Calu3 (cell line): Measurements from ENCODE around the gene PARP3. TPM values are rescaled to one million over a fixed set of nuclear protein-coding genes. Genes with fewer than 3 reads are reported as not detected.

ENCODE experiments used
- BruUV-seq: library from RNA; stranded (reverse); fragments of 400-500 nt; replicated peaks from 2 replicates; lab custom pipeline; 2021; lab: Mats Ljungman, UMichigan
- CTCF ChIA-PET: fragments of 300-600 bp; sonication (Branson Sonifier 250); formaldehyde crosslinking; loops from one replicate; lab custom pipeline; 2022; ENCODE audit warnings: antibody characterized with exemption; lab: Charles Lee
- DNase-seq: peaks from one replicate; pipeline ENCODE4 v3.0.0; 2022
- H3K27ac Mint-ChIP-seq: one replicate; pipeline ENCODE4 v1.8.0; 2022; ENCODE audit warnings: mixed read lengths; ENCODE audit not compliant: unreplicated experiment
- H3K27me3 Mint-ChIP-seq: one replicate; pipeline ENCODE4 v1.8.0; 2022; ENCODE audit warnings: mixed read lengths; ENCODE audit not compliant: unreplicated experiment
- H3K36me3 Mint-ChIP-seq: one replicate; pipeline ENCODE4 v1.8.0; 2022; ENCODE audit warnings: mild to moderate bottlenecking, moderate library complexity, mixed read lengths; ENCODE audit not compliant: insufficient read depth, unreplicated experiment
- H3K4me1 Mint-ChIP-seq: one replicate; pipeline ENCODE4 v1.8.0; 2022; ENCODE audit warnings: mild to moderate bottlenecking, low read depth, mixed read lengths; ENCODE audit not compliant: unreplicated experiment
- H3K4me3 Mint-ChIP-seq: one replicate; pipeline ENCODE4 v1.8.0; 2022; ENCODE audit warnings: mild to moderate bottlenecking, low read depth, moderate library complexity, mixed read lengths; ENCODE audit not compliant: unreplicated experiment
- H3K9me3 Mint-ChIP-seq: one replicate; pipeline ENCODE4 v1.8.0; 2022; ENCODE audit warnings: low read depth, mixed read lengths; ENCODE audit not compliant: unreplicated experiment
- CTCF ChIP-seq: fragments of 200-600 bp; IDR thresholded peaks from one replicate; pipeline ENCODE4 v1.8.0; 2022; ENCODE audit warnings: antibody characterized with exemption; ENCODE audit not compliant: unreplicated experiment
- intact Hi-C: fragments of 100-400 bp; cut with micrococcal nuclease; formaldehyde crosslinking; loops from one replicate; pipeline ENCODE4 v1.10.0; 2022; ENCODE audit not compliant: unreplicated experiment
- total RNA-seq: library from RNA; stranded (reverse); gene quantifications from 2 replicates; pipeline ENCODE4 v1.2.3, GENCODE V29; 2022

PARP3 gene
- total RNA-seq, 1 experiment from 2014 or later, result 15.0 TPM

- intact Hi-C loops, result no loop called here
- Mint-ChIP-seq H3K27me3 (peaks cover 13% of the 10 kb centered on the region), H3K27ac (no peak overlapping the region), H3K4me1 (peaks cover 11% of the 10 kb centered on the region), H3K4me3 (no peak overlapping the region), H3K36me3 (peaks cover 19% of the 10 kb centered on the region), H3K9me3 (no peaks in the 10 kb centered on the region)
- no peak for DNase-seq
- no peak for TF ChIP-seq CTCF
- CTCF ChIA-PET, result interaction anchor here (0.6 kb wide), 1 partner anchor 149 kb away, joined by 3 read pairs; no protein-coding TSS in a partner anchor
- no TSS peak for BruUV-seq
Measured at GRCh38 chr3:51961602-51962569, 19.7 kb downstream of the PARP3 start.

DNA sequence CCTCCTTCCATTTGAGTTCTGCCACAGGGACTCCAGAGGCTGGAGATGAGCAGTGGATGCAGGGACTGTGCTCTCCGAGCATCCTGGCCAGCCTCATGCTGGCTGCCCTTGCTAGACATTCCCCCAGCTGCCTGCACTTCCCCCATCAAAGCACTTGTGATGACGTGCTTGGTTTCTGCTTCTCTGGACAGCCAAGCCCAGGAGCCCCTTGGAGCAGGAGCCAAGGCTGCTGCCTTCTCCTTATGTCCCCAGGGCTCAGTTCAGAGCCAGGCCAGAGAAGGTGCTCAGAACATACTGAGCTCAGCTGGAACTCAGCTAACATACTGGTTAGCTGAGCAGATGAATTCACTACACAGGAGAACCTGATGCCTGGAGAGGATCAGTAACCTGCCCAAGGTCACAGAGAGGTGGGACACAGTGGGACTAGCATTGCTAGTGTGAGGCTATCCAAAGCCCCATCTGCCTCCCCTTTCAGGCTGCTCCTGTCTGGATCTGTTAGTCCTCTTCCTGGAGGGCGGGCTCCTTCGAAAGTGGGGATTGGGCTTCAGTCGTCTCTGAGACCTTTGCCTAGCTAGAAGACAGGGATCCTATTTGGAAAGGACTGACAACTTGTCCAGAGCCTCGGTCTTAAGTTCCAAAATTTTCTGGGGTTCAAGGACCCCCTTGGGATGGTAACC is 20.8 kb downstream of the PARP3 start:
- H3K36me3 Mint-ChIP-seq, result peaks cover 26% of the 10 kb centered on the region
- TF ChIP-seq CTCF, result no peak
- CTCF ChIA-PET, result interaction anchor here (0.6 kb wide), 1 partner anchor 19 kb away, joined by 4 read pairs; no protein-coding TSS in a partner anchor
- peaks cover 11% of the 10 kb centered on the region for H3K4me1 Mint-ChIP-seq
- no TSS peak for BruUV-seq
- no peak overlapping the region for H3K4me3 Mint-ChIP-seq
- DNase-seq, result no peak
- no peak overlapping the region for H3K27ac Mint-ChIP-seq
- no peaks in the 10 kb centered on the region for H3K9me3 Mint-ChIP-seq
- H3K27me3 Mint-ChIP-seq, result peaks cover 13% of the 10 kb centered on the region
- intact Hi-C loops, result no loop called here

DNA sequence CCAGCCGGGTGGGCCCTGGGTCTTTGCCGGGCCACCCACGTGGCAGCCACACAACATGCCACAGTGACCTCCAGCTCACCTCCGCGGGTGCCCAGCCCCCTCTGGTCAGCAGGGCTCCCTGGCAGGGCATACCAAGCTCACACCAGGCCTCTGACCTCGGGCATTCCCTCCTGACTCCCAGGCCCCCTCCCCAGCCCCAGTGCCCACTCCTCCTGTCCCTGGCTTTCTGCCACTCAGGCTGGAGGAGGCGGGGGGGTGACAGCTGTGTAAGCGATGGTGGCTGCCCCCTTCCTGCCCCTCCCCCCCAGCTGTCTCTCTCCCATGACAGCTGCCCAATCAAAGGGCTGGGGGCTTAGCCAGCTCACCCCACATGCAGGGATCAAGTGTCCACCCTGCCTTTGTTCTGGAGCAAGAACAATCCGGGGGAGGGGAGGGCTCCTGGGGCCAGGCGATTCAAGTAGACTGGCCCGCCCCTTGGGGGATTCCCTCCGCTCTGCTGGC is 21.8 kb downstream of the PARP3 start:
- Mint-ChIP-seq H3K4me3 (no peak overlapping the region), H3K27ac (no peak overlapping the region), H3K36me3 (peaks cover 30% of the 10 kb centered on the region), H3K9me3 (no peaks in the 10 kb centered on the region), H3K4me1 (peaks cover 14% of the 10 kb centered on the region), H3K27me3 (peaks cover 13% of the 10 kb centered on the region)
- no TSS peak for BruUV-seq
- CTCF ChIA-PET, result no interaction called here
- TF ChIP-seq CTCF, result no peak
- intact Hi-C loops, result no loop called here
- no peak for DNase-seq

GRCh38 chr3:51964521-51964920 is 22.4 kb downstream of the PARP3 start:
- CTCF ChIA-PET, result no interaction called here
- no peak overlapping the region for H3K4me3 Mint-ChIP-seq
- BruUV-seq, result no TSS peak
- no peak for DNase-seq
- no peaks in the 10 kb centered on the region for H3K9me3 Mint-ChIP-seq
- peaks cover 19% of the 10 kb centered on the region for H3K4me1 Mint-ChIP-seq
- no peak for TF ChIP-seq CTCF
- intact Hi-C loops, result no loop called here
- no peak overlapping the region for H3K27ac Mint-ChIP-seq
- H3K36me3 Mint-ChIP-seq, result peaks cover 30% of the 10 kb centered on the region
- H3K27me3 Mint-ChIP-seq, result peaks cover 13% of the 10 kb centered on the region
